PFSK-1 (cell line): Measurements from ENCODE around the gene CA5A.

ENCODE experiments used
- FOXP2 ChIP-seq: optimal IDR thresholded peaks from 2 replicates; pipeline ENCODE3; 2011; ENCODE audit warnings: borderline replicate concordance, control low read depth, inconsistent platforms; ENCODE audit not compliant: insufficient read depth; ENCODE audit errors: extremely low read length, extremely low read depth
- POLR2AphosphoS5 ChIP-seq: IDR thresholded peaks from 2 replicates; pipeline ENCODE4 v1.6.1; 2012; ENCODE audit warnings: low read depth, mild to moderate bottlenecking, control low read depth, low read length, moderate library complexity
- SIN3A ChIP-seq: IDR thresholded peaks from 2 replicates; pipeline ENCODE4 v1.6.1; 2012; ENCODE audit warnings: mild to moderate bottlenecking, low read length, moderate library complexity, borderline replicate concordance; ENCODE audit not compliant: insufficient read depth
- TAF1 ChIP-seq: IDR thresholded peaks from 2 replicates; pipeline ENCODE4 v1.6.1; 2012; ENCODE audit warnings: low read length, control low read depth, borderline replicate concordance; ENCODE audit not compliant: insufficient read depth
- TF ChIP-seq, protein P1 (sequence below), 2 experiments: IDR thresholded peaks; 2 replicates each; pipeline versions ENCODE4 v1.6.1 to v1.8.0; 2011 to 2012; ENCODE audit warnings: low read depth in 2 of 2, low read length in 2 of 2, control low read depth in 1 of 2, inconsistent platforms in 1 of 2, mild to moderate bottlenecking in 1 of 2, moderate library complexity in 1 of 2; ENCODE audit not compliant: insufficient read depth in 1 of 2

The CA5A gene

DNA sequence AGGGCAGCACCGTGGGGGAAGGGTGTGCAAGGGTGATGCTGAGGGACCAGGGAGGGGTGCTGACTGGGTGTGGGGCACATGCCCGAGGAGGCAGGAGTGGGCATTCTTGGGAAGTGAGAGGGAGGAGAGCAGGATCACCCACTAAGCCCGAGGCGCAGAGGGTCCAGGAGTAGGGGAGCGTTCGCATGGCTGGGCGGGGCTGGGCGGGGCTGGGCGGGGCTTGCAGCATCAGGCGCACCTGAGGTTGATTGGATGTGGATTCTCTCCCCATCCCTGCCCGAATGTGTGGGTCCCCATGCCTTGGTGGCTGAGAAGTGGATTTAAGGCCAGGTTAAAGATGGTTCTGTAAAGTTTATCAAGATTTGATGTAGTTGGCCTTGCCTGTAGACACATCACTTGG is 29.1 kb upstream of the CA5A start:
- TF ChIP-seq, protein P1, sequence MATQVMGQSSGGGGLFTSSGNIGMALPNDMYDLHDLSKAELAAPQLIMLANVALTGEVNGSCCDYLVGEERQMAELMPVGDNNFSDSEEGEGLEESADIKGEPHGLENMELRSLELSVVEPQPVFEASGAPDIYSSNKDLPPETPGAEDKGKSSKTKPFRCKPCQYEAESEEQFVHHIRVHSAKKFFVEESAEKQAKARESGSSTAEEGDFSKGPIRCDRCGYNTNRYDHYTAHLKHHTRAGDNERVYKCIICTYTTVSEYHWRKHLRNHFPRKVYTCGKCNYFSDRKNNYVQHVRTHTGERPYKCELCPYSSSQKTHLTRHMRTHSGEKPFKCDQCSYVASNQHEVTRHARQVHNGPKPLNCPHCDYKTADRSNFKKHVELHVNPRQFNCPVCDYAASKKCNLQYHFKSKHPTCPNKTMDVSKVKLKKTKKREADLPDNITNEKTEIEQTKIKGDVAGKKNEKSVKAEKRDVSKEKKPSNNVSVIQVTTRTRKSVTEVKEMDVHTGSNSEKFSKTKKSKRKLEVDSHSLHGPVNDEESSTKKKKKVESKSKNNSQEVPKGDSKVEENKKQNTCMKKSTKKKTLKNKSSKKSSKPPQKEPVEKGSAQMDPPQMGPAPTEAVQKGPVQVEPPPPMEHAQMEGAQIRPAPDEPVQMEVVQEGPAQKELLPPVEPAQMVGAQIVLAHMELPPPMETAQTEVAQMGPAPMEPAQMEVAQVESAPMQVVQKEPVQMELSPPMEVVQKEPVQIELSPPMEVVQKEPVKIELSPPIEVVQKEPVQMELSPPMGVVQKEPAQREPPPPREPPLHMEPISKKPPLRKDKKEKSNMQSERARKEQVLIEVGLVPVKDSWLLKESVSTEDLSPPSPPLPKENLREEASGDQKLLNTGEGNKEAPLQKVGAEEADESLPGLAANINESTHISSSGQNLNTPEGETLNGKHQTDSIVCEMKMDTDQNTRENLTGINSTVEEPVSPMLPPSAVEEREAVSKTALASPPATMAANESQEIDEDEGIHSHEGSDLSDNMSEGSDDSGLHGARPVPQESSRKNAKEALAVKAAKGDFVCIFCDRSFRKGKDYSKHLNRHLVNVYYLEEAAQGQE (IDR thresholded peaks at IDR 0.05; ENCODE audit: insufficient read depth in 1 of 2, low read depth in 2 of 2, low read length in 2 of 2), result no peak
- TF ChIP-seq TAF1 (no peak), POLR2AphosphoS5 (no peak), SIN3A (no peak), FOXP2 (no peak)

DNA sequence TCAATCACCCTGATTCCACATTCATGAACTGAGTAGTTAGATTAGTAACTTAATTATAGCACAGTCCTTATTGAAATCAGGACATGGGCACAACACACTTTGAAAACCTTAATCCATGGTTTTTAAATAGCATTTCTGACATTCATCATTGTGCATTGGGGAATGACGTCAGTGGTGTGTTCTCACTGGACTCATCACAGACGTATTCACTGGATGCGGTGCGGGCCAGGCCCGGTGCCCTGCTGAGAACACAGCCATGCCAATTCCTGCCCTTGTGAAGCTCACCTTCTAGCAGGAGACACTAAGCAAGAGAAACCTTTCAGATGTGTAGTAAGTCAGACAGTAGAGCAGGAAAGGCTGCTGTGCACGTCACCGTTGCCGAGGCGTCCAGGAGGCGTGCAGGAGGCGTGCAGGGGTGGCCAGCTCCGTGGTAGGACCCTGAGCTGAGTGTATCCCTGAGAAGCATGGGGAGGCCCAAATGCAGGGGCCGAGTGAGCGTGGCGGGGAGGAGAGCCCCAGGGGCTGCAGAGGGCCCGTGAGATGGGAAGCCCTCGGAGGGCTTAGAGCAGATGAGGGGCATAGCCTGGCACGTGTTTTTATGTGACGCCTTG is 27.8 kb upstream of the CA5A start:
- TF ChIP-seq POLR2AphosphoS5, result no peak
- TF ChIP-seq, protein P1 (IDR thresholded peaks at IDR 0.05; ENCODE audit: insufficient read depth in 1 of 2, low read depth in 2 of 2, low read length in 2 of 2), result no peak
- no peak for TF ChIP-seq TAF1
- no peak for TF ChIP-seq SIN3A
- no peak for TF ChIP-seq FOXP2

DNA sequence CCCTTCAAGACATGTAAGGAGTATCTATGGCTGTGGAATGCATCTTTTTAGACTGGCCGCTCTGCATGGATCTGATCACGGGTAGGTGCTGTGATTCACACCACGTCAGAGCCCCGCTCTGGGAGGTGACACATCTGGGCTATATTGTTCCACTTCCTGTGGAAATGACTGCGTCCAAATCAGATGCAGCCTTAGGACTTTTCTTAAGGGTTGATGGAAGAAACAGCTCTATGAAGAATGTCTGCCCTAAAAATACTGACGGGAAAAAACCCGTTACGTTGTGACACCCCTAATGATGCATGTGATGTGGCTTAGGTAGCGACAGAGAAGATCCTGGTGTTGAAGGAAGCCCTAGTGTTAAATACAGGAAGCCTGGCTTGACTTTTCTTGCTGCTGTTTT is 27.1 kb upstream of the CA5A start:
- TF ChIP-seq SIN3A, result no peak
- TF ChIP-seq POLR2AphosphoS5, result no peak
- TF ChIP-seq, protein P1 (IDR thresholded peaks at IDR 0.05; ENCODE audit: insufficient read depth in 1 of 2, low read depth in 2 of 2, low read length in 2 of 2), result no peak
- TF ChIP-seq TAF1, result no peak
- TF ChIP-seq FOXP2, result no peak

DNA sequence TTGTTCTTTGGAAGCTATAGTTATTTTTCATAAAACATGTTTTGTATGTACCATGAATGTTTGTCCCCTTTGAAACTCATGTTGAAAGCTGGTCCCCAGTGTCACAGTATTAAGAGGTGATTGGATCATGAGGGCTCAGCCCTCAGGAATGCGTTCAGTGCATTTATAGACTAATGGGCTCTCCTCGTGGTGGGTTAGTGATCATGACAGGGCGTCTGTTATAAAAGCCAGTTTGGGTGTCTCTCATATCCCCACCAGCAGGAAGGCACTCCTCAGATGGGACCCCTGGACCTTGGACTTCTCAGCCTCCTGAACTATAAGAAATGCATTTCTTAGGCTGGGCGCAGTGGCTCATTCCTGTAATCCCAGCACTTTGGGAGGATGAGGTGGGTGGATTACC is 25.3 kb upstream of the CA5A start:
- TF ChIP-seq TAF1, result no peak
- no peak for TF ChIP-seq FOXP2
- TF ChIP-seq SIN3A, result no peak
- TF ChIP-seq, protein P1 (IDR thresholded peaks at IDR 0.05; ENCODE audit: insufficient read depth in 1 of 2, low read depth in 2 of 2, low read length in 2 of 2), result no peak
- TF ChIP-seq POLR2AphosphoS5, result no peak
